ENCODE results near the gene RAB4A.

- TF ChIP-seq CTCF (IDR thresholded peaks at IDR 0.05; ENCODE audit: insufficient read depth, low read length, poor library complexity, severe bottlenecking) (no peak), EZH2phosphoT487 (conservative IDR thresholded peaks at IDR 0.05; ENCODE audit: low read length) (no peak)
Observed at GRCh38 chr1:229228522-229228921, 42.4 kb upstream of the RAB4A start.

Data from SU-DHL-6 (cell line).